HG02973 (cell line): Measurements from ENCODE around the gene SH3BGR.
A peak's percentile ranks its signal among the peaks of the same experiment; 100 is the strongest.

Source experiments
- ATAC-seq: cut with Tn5 transposase; IDR thresholded peaks from one replicate; pipeline ENCODE4 v1.9.1; 2021; ENCODE audit warnings: moderate library complexity; ENCODE audit not compliant: unreplicated experiment

The SH3BGR gene

GRCh38 chr21:39454949-39455668 is 3.3 kb downstream of the SH3BGR start:
- ATAC-seq = no peak

DNA sequence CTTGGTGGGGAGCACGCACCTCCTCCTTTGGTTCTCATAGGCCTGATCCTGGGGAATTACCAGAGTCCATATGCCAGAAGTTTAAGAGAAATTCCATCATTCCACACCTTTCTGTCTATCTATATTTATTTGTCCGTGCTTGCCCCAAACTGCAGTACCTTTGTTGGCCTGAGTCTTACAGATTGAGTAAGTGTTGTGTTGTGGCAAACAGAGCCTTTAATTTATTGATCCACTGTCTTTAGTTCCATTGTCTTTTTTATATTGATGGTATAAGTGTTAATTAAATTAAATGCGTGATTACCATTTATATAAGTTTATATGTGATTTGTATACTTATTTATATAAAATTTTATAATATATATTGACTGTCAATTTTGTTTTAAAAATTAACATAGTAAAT is 4.9 kb downstream of the SH3BGR start:
- no peak for ATAC-seq

- peak; percentile 69 for ATAC-seq
Observed at GRCh38 chr21:39461419-39461818, 9.6 kb downstream of the SH3BGR start.

DNA sequence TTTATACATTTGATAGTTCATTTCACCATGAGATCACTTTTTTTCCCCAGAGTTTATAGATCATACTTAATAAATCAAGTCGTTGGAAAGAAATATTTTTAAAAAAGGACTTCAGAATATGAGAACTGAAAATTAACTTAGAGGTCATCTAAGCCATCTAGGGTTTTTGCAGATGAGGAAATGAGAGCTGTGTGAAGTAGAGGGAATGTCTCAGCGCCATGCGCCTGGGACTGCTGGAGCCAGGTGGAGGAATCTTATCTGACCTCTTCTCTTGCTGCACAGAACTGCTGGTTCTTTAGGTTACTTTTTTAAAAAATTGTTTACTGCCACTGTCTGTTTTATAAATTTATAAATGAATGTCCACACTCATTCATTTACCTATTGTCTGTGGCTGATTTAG is 11.5 kb downstream of the SH3BGR start:
- no peak for ATAC-seq

- no peak for ATAC-seq
Observed at GRCh38 chr21:39466584-39466983, 14.8 kb downstream of the SH3BGR start.

GRCh38 chr21:39467746-39468145 is 16.0 kb downstream of the SH3BGR start:
- ATAC-seq = no peak

GRCh38 chr21:39468559-39468958 is 16.8 kb downstream of the SH3BGR start:
- ATAC-seq = no peak

DNA sequence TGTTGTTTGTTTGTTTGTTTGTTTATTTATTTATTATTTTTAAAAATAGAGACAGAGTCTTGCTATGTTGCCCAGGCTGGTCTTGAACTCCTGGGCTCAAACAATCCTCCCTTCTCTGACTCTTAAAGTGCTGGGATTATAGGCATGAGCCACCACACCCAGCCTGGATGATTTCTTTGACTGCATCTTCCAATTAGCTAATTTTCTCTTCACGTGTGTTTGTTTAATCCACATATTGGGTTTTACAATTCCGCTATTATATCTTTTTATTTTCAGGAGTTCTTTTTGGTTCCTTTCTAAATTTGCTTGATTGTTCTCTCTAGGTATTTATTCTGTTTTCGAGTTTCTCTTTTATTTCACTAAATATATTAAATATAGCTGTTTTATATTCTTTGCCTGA is 19.8 kb downstream of the SH3BGR start:
- no peak for ATAC-seq

GRCh38 chr21:39472786-39473185 is 21.0 kb downstream of the SH3BGR start:
- no peak for ATAC-seq

GRCh38 chr21:39474611-39475010 is 22.8 kb downstream of the SH3BGR start:
- ATAC-seq = no peak

DNA sequence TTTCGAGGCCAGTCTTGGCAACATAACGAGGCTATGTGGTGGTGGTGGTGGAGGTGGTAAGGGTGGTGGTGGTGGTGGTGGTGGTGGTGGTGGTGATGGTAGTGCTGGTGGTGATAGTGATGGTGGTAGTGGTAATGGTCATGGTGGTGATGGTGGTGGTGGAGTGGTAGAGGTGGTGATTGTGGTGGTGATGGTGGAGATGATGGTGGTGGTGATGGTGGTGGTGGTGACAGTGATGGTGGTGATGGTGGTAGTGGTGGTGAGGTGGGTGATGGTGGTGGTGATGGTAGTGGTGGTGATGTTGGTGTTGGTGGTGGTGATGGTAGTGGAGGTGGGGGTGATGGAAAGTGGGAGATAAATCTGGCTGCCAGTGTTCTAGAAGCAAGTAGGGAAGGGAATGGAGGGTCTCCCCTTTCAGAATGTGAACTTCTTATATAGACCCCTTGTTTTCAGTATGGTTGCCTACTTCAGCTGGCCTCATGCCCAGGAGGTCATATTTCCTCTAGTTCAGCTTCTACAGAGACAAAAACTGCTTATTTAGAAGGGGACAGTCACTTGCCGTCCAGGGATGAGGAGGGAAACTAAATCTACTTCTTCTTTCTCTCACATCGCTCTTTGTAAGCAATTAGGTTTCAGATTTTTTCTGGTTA is 27.5 kb downstream of the SH3BGR start:
- no peak for ATAC-seq

- no peak for ATAC-seq
Observed at GRCh38 chr21:39479814-39480182, 28.0 kb downstream of the SH3BGR start.

GRCh38 chr21:39480271-39480670 is 28.5 kb downstream of the SH3BGR start:
- no peak for ATAC-seq

DNA sequence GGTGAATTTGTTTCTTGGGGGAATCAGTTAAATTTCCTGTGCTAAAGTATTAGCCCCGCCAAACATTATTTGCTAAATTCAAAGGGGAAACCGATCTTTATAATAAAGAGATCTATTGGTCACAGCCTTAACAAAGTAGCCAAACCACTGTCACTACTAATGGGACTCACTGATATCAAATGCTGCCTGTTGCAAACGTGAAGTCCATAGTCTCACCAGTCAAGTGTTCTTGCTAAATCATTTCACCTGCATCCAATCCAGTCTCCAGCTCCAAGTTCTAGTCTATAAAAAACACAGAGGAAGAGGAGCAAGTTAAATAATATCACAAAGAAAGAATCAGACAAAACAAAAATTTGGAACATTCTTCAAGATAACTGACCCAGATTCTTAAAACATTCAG is 30.1 kb downstream of the SH3BGR start:
- ATAC-seq = no peak

DNA sequence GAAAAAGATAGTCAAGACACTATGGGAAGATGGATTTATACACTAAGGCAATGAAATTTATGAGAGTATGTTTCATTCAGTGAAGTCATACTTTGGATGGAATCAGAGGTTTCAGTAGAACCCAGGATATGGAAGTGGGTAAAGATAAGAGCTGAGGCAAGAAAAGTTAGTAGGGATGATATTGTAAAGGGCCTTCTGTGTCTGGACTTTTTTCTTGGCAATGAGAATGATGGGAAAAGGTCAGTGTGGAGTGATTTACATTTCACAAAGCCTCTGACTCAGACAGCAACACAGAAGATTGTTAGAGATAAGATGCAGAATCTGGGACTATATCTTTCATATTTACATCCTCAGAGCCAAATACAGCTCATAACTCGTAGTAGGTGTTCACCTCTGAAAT is 32.1 kb downstream of the SH3BGR start:
- ATAC-seq = no peak

- no peak for ATAC-seq
Observed at GRCh38 chr21:39484711-39485276, 33.0 kb downstream of the SH3BGR start.

DNA sequence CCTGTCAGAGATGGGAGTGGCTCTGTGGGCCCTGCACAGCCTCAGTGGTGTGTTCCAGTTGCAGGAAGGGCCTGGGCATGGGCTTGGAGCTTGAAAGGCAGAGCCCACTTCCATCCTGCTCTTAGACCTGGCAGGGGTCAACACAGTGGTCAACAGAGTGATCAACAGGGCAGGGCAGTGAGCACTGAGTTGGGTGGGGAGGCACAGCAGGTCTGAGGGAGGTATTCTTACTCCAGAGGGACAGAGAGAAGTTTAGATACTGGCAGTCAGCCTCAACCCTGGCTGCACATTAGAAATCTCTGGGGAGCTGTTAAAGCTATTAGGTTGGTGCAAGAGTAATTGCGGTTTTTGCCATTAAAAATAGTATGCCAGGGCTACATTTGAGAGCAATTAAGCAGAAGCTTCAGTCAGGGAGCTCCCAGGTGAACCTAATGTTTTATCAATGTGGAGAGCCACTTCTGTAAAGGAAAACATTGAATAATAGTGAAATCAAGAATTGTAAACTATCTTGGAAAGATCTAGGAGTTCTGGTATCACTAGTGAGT is 37.7 kb downstream of the SH3BGR start:
- ATAC-seq = no peak

GRCh38 chr21:39499156-39499555 is 47.4 kb downstream of the SH3BGR start:
- no peak for ATAC-seq

GRCh38 chr21:39502631-39503030 is 50.9 kb downstream of the SH3BGR start:
- no peak for ATAC-seq

DNA sequence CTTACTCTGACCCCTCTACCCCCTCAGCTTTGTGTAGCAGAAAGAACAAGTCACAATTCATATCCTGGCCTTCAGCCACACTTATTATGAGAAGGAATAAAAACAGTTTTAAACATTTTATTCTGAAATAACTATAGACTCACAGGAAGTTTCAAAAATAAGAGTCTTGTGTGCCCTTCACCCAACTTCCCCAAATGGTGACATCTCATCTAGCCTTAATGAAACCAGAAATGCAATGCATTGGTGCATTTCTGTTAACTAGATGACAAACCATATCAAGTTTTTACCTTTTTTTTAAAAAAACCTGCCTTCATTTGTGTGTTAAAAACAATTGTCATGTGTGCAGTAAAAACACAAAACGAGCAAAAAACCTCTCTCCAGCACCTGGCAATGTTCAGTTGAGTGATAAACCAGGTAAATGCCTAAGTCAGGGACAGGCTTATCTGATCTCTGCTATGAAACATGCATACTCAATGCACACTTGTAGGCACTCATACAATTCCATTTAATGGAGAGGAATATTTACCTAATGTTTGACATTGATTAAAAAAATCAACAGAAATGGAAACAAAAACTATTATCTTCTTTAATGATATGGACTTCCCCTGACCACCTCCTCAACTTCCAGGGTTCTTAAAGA is 51.5 kb downstream of the SH3BGR start:
- ATAC-seq = no peak

GRCh38 chr21:39504230-39504629 is 52.5 kb downstream of the SH3BGR start:
- no peak for ATAC-seq

- no peak for ATAC-seq
Observed at GRCh38 chr21:39510240-39510639, 58.5 kb downstream of the SH3BGR start.
